GM12801 (cell line): ENCODE measurements around the gene TBC1D30.

Experiments used
- TF ChIP-seq, protein P1 (sequence below): IDR thresholded peaks from one replicate; pipeline ENCODE4 v1.5.1; 2011; ENCODE audit warnings: control low read depth; ENCODE audit not compliant: insufficient read length; ENCODE audit errors: extremely low read depth

TBC1D30 gene

DNA sequence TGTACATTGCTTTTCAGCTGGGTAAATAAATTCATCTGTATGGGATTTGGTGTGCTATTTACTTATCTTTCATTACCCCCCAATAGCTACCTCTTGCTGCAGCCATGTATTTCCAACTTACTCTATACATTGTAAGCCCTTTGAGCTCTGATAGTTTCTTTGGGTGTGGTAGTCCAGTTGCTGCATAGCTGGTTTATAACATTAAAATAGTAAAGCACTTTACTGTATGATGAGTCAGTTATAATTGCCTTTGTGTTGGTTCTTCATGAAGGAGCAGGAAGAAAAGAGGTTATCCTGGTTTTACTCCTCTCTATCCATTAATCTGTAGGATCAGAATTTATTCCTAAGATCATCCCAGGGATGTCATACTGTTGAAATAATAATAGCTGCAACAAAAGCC lies 15.7 kb downstream of the TBC1D30 start:
- TF ChIP-seq, protein P1, sequence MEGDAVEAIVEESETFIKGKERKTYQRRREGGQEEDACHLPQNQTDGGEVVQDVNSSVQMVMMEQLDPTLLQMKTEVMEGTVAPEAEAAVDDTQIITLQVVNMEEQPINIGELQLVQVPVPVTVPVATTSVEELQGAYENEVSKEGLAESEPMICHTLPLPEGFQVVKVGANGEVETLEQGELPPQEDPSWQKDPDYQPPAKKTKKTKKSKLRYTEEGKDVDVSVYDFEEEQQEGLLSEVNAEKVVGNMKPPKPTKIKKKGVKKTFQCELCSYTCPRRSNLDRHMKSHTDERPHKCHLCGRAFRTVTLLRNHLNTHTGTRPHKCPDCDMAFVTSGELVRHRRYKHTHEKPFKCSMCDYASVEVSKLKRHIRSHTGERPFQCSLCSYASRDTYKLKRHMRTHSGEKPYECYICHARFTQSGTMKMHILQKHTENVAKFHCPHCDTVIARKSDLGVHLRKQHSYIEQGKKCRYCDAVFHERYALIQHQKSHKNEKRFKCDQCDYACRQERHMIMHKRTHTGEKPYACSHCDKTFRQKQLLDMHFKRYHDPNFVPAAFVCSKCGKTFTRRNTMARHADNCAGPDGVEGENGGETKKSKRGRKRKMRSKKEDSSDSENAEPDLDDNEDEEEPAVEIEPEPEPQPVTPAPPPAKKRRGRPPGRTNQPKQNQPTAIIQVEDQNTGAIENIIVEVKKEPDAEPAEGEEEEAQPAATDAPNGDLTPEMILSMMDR: no peak

DNA sequence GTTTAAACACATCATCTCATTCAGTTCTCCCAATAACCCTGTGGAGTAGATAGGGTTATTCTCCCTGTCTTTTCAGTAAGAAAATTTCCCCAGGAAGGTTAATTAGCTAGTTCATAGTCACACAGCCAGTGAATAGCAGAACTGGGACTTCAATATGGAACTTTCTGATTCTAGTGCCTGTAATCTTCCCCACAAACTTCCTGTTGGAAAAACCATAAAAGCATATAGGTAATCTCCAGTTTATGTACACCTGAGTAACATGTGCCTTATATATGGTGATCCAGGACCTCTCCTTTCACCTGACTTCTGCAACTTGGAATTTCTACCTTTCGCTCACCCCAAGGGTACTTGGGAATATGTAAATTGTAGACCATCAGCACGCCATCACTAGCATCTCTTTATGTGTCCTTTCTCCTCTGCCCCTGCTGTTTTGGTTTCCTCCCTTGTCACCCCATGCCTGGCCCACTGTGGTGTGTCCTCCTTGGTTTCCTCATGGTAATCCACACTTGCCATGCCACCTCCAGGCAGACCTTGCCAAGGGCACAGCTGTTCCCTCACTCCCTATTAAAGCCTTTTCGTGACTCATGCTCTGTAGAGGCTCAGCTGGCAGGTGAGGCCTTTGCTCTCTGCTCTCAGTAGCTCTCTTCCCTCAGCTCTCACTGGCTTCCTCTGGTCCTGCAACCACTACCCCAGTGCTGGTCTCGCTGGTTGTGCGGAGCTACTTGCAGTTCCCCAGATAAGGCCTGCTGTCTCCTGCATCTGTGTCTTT lies 16.7 kb downstream of the TBC1D30 start:
- TF ChIP-seq, protein P1: no peak

DNA sequence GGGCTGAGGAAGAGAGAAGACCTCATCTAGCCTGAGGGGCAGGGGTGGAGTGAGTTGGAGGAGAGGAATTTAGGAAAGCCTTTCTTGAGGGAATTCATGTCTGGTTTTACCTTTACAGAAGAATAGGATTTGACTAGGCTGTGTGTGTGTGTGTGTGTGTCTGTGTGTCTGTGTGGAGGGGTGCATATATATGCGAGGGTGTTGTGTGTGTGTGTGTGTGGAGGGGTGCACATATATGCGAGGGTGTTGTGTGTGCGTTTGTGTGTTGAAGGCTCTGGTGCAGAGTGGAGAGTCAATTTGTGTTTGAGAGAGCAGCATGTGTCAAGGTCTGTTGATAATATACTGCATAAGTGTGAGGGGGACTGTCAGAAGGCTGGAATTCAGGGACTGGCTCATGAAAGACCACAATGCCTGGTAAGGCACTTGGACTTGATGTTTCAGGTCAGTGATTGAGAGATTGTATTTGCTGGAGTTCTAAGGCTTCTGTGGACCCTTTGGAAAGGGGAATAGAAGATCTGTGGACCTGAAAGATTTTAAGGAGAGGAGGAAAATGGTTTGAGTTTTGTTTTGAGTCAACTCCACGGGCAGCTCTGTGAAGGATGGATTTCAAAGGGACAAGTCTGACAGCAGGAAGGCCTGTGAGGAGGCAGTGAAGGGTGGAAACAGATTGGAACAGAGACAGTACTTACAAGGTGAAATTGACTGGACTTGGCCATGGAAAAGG lies 34.6 kb downstream of the TBC1D30 start:
- TF ChIP-seq, protein P1: no peak

DNA sequence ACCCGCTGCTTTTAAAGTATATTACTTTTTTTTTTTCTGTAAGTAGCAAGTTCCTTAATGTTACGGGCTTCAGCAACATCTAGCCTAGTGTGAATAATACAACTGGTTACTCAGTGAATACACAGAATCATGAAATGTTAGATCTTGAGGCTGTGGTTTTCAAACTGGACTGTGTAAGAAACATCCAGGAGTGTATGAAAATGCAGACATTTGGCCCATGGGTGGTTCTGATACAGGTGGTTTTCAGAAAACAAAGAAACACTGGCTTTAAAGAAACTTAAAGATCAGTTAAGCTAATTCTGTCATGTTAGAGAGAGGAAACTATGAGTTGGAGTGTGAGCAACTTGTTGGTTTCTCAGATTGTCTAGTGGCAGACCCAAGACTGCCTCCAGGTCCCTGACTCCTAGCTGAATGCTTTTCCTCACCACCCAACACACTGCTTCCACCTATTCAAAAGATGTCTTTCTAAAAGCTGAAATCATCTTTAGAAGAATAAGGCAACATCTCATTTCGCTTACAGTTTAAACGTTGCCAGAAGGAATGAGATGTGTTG lies 36.1 kb downstream of the TBC1D30 start:
- TF ChIP-seq, protein P1: no peak

DNA sequence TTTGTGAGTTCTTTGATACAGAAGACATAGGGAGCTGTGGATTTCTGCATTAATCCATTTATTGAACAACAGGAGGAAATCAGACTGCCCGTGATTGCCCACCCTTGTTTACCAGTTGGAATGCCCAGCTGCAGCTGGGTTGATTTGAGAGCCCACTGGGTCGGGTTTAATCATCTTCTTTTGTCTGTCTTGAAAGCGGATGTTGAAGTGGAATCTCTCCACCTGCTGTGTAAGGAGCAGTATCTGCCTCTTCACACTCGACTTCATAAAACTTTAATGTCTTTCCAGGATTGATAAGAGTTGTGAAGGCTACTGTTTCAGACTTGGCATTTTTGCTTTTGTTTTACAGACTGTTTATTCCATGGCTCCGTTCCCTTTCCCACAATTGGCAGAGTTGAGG lies 39.9 kb downstream of the TBC1D30 start:
- TF ChIP-seq, protein P1: no peak

DNA sequence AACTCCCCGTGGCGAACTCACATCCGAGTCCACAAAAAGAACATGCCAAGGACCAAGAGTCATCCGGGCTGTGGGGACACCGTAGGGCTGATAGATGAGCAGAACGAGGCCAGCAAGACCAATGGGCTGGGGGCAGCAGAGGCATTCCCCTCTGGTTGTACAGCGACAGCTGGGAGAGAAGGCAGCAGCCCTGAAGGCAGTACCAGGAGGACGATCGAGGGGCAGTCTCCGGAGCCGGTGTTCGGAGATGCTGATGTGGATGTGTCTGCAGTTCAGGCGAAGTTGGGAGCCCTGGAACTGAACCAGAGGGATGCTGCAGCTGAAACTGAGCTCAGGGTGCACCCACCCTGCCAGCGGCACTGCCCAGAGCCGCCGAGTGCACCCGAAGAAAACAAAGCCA lies 50.7 kb downstream of the TBC1D30 start:
- TF ChIP-seq, protein P1: no peak

DNA sequence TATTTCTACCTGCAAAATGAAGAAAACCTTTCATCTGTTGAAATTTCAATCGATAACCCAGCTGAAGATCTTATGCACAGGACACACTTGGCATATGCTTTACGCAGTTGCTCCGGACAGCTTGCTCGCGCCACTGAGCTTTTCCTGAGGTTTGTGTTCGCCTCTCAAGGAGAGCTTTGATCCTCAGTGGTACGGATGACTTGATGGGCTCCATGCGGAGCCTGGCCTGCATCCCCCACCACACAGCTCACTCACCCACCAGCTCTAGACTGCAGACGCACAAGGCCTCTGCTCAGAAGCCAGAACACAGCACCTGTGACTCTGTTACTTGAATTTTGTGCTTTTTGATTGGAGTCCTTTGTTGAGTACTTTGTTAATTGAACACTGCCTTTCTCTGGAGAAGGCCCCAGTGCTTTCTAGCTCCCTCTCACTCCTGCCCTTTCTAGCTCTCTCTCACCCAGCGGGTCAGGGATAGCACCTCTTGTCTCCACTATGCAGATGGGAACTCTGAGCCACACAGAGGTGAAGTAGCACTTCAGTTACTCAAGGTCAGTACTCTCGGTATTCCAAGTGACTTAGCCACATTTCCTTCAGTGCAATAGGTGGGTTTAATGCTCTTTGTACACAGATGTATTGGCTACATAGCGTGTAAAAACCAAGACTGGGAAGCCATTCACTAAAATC lies 52.1 kb downstream of the TBC1D30 start:
- TF ChIP-seq, protein P1: no peak
